ENCODE results near the gene SLC17A2. TPM values are rescaled to one million over a fixed set of nuclear protein-coding genes. Genes with fewer than 3 reads are reported as not detected.

SLC17A2 gene
- total RNA-seq, 4 donors from 2014 or later: not detected

GRCh38 chr6:25886066-25886465 is 44.4 kb downstream of the SLC17A2 start:
- Histone ChIP-seq H3K27ac (no peak overlapping the region), H3K36me3 (no peaks in the 10 kb centered on the region), H3K4me3 (no peak overlapping the region), H3K4me1 (no peaks in the 10 kb centered on the region), H3K9me3 (no peaks in the 10 kb centered on the region), H3K27me3 (peaks cover 5% of the 10 kb centered on the region)
- 71 to 100% methylated on average over 2 of the region's 2 CpGs for WGBS, 2 donors (ENCODE audit: low coverage in 1 of 2)
- no peak for ATAC-seq
- no peak for TF ChIP-seq POLR2AphosphoS5 (IDR thresholded peaks at IDR 0.05)
- TF ChIP-seq EP300 (IDR thresholded peaks at IDR 0.05): no peak
- no peak for TF ChIP-seq CTCF (IDR thresholded peaks at IDR 0.05)
- no peak for TF ChIP-seq POLR2A (IDR thresholded peaks at IDR 0.05)

GRCh38 chr6:25883991-25884390 is 46.5 kb downstream of the SLC17A2 start:
- Histone ChIP-seq H3K4me1 (no peaks in the 10 kb centered on the region), H3K9me3 (no peaks in the 10 kb centered on the region), H3K36me3 (no peaks in the 10 kb centered on the region), H3K27ac (no peak overlapping the region), H3K4me3 (no peak overlapping the region), H3K27me3 (peaks cover 5% of the 10 kb centered on the region)
- 60 to 64% methylated on average over 2 of the region's 2 CpGs for WGBS, 2 donors (ENCODE audit: low coverage in 1 of 2)
- ATAC-seq: no peak
- TF ChIP-seq POLR2A (IDR thresholded peaks at IDR 0.05) (no peak), CTCF (IDR thresholded peaks at IDR 0.05) (no peak), POLR2AphosphoS5 (IDR thresholded peaks at IDR 0.05) (no peak), EP300 (IDR thresholded peaks at IDR 0.05) (no peak)

- no peak for ATAC-seq
- no peaks in the 10 kb centered on the region for H3K36me3 ChIP-seq
- no peak for TF ChIP-seq EP300 (IDR thresholded peaks at IDR 0.05)
- TF ChIP-seq POLR2AphosphoS5 (IDR thresholded peaks at IDR 0.05): no peak
- TF ChIP-seq CTCF (IDR thresholded peaks at IDR 0.05): no peak
- no peak for TF ChIP-seq POLR2A (IDR thresholded peaks at IDR 0.05)
- peaks cover 5% of the 10 kb centered on the region for H3K27me3 ChIP-seq
- H3K4me3 ChIP-seq: no peak overlapping the region
- no peaks in the 10 kb centered on the region for H3K9me3 ChIP-seq
- no peaks in the 10 kb centered on the region for H3K4me1 ChIP-seq
- no peak overlapping the region for H3K27ac ChIP-seq
- WGBS, 2 donors (ENCODE audit: low coverage in 1 of 2): 50 to 100% methylated on average over 1 of the region's 1 CpG
Measured at GRCh38 chr6:25883536-25883935, 47.0 kb downstream of the SLC17A2 start.

GRCh38 chr6:25882051-25882496 is 48.4 kb downstream of the SLC17A2 start:
- 40 to 80% methylated on average over 1 to 2 of the region's 28 CpGs for WGBS, 2 donors (ENCODE audit: low coverage in 1 of 2)
- H3K4me3 ChIP-seq: no peak overlapping the region
- TF ChIP-seq POLR2A (IDR thresholded peaks at IDR 0.05) (no peak), POLR2AphosphoS5 (IDR thresholded peaks at IDR 0.05) (no peak), CTCF (IDR thresholded peaks at IDR 0.05) (no peak), EP300 (IDR thresholded peaks at IDR 0.05) (no peak)
- no peak overlapping the region for H3K27ac ChIP-seq
- no peaks in the 10 kb centered on the region for H3K4me1 ChIP-seq
- H3K27me3 ChIP-seq: peaks cover 5% of the 10 kb centered on the region
- no peak for ATAC-seq
- no peaks in the 10 kb centered on the region for H3K36me3 ChIP-seq
- no peaks in the 10 kb centered on the region for H3K9me3 ChIP-seq

GRCh38 chr6:25880601-25881000 is 49.9 kb downstream of the SLC17A2 start:
- Histone ChIP-seq H3K36me3 (no peaks in the 10 kb centered on the region), H3K9me3 (no peaks in the 10 kb centered on the region), H3K4me1 (no peaks in the 10 kb centered on the region), H3K4me3 (no peak overlapping the region), H3K27ac (no peak overlapping the region), H3K27me3 (peaks cover 5% of the 10 kb centered on the region)
- no peak for TF ChIP-seq POLR2A (IDR thresholded peaks at IDR 0.05)
- no peak for TF ChIP-seq POLR2AphosphoS5 (IDR thresholded peaks at IDR 0.05)
- no peak for TF ChIP-seq CTCF (IDR thresholded peaks at IDR 0.05)
- TF ChIP-seq EP300 (IDR thresholded peaks at IDR 0.05): no peak
- ATAC-seq: no peak
- WGBS, 2 donors (ENCODE audit: low coverage in 1 of 2): 75 to 81% methylated on average over 4 of the region's 4 CpGs

Measured in gastroesophageal sphincter (tissue), 4 donors.